IMR-90 (cell line): ENCODE measurements around the gene TPR. TPM values are rescaled to one million over a fixed set of nuclear protein-coding genes. Genes with fewer than 3 reads are reported as not detected.

Experiments used
- ATAC-seq: fragments of 200-7000 bp; cut with Tn5 transposase; 2 replicates; pipeline ENCODE4 v1.9.1; 2020; ENCODE audit warnings: low read depth, mild to moderate bottlenecking, moderate library complexity
- BruUV-seq: library from RNA; stranded (reverse); fragments of 400-500 nt; replicated peaks from 2 replicates; lab custom pipeline; 2021; lab: Mats Ljungman, UMichigan
- CTCF ChIA-PET: fragments of 300-600 bp; formaldehyde crosslinking; extraction: SDS; loops from one replicate; lab custom pipeline; 2021; ENCODE audit warnings: antibody characterized with exemption; lab: Yijun Ruan, JAX
- POLR2A ChIA-PET: fragments of 300-600 bp; sonication (Branson Sonifier 250); formaldehyde crosslinking; loops from one replicate; lab custom pipeline; 2022; ENCODE audit warnings: antibody characterized with exemption; ENCODE audit not compliant: unreplicated experiment; lab: Charles Lee
- DNase-seq: peaks from one replicate; pipeline ENCODE4 v3.0.0; 2013
- H2AFZ ChIP-seq: replicated peaks from 2 replicates; pipeline ENCODE3; 2013; ENCODE audit warnings: low read length, mild to moderate bottlenecking; ENCODE audit not compliant: poor library complexity
- H2AK5ac ChIP-seq: 2 replicates; pipeline ENCODE4 v1.6.1; 2013; ENCODE audit warnings: low read depth, low read length, inconsistent platforms
- H2AK9ac ChIP-seq: replicated peaks from 2 replicates; pipeline ENCODE3; 2013; ENCODE audit warnings: mild to moderate bottlenecking, low read depth, low read length, moderate library complexity; ENCODE audit not compliant: poor library complexity
- H2BK120ac ChIP-seq: 2 replicates; pipeline ENCODE4 v1.6.1; 2013; ENCODE audit warnings: low read depth, low read length, inconsistent platforms
- H2BK15ac ChIP-seq: 3 replicates; pipeline ENCODE4 v1.6.1; 2013; ENCODE audit warnings: low read depth, low read length, inconsistent platforms
- H2BK20ac ChIP-seq: 2 replicates; pipeline ENCODE4 v1.6.1; 2013; ENCODE audit warnings: low read depth, mild to moderate bottlenecking, inconsistent platforms, low read length, moderate library complexity
- H2BK5ac ChIP-seq: 2 replicates; pipeline ENCODE4 v1.6.1; 2013; ENCODE audit warnings: mild to moderate bottlenecking, low read depth, low read length, inconsistent platforms; ENCODE audit not compliant: poor library complexity, severe bottlenecking
- H3K14ac ChIP-seq: replicated peaks from 2 replicates; pipeline ENCODE4 v1.6.1; 2013; ENCODE audit warnings: low read depth, low read length, inconsistent platforms
- H3K18ac ChIP-seq: 2 replicates; pipeline ENCODE4 v1.6.1; 2013; ENCODE audit warnings: low read depth, low read length, control low read depth
- H3K23ac ChIP-seq: 2 replicates; pipeline ENCODE4 v1.6.1; 2013; ENCODE audit warnings: low read depth, low read length, inconsistent platforms
- H3K27ac ChIP-seq: 2 replicates; pipeline ENCODE4 v1.5.1; 2013; ENCODE audit warnings: mild to moderate bottlenecking, control low read depth, low read length; ENCODE audit not compliant: insufficient read depth
- H3K27me3 ChIP-seq: 2 replicates; pipeline ENCODE4 v1.6.1; 2013; ENCODE audit warnings: low read length; ENCODE audit not compliant: control insufficient read depth, insufficient read depth
- H3K36me3 ChIP-seq: 2 replicates; pipeline ENCODE4 v1.6.1; 2013; ENCODE audit warnings: low read length, mixed read lengths; ENCODE audit not compliant: control insufficient read depth, insufficient read depth
- H3K4ac ChIP-seq: 2 replicates; pipeline ENCODE4 v1.6.1; 2013; ENCODE audit warnings: low read depth, low read length, inconsistent platforms
- H3K4me1 ChIP-seq: 2 replicates; pipeline ENCODE4 v1.6.1; 2013; ENCODE audit warnings: low read length, mixed read lengths; ENCODE audit not compliant: control insufficient read depth, insufficient read depth
- H3K4me2 ChIP-seq: 2 replicates; pipeline ENCODE4 v1.6.1; 2013; ENCODE audit warnings: low read depth, mild to moderate bottlenecking, control low read depth, low read length, moderate library complexity
- H3K4me3 ChIP-seq: 2 replicates; pipeline ENCODE4 v1.5.1; 2013; ENCODE audit warnings: low read depth, mild to moderate bottlenecking, control low read depth, low read length, moderate library complexity; ENCODE audit not compliant: insufficient read depth
- H3K56ac ChIP-seq: 2 replicates; pipeline ENCODE4 v1.6.1; 2013; ENCODE audit warnings: low read length, inconsistent platforms; ENCODE audit not compliant: insufficient read depth; ENCODE audit errors: extremely low read depth
- H3K79me1 ChIP-seq, 2 experiments: 2 replicates each; pipeline ENCODE4 v1.6.1; 2013; ENCODE audit warnings: low read length in 2 of 2, inconsistent platforms in 1 of 2, low read depth in 1 of 2
- H3K9ac ChIP-seq: 2 replicates; pipeline ENCODE4 v1.6.1; 2013; ENCODE audit warnings: low read depth, low read length, control low read depth
- H3K9me1 ChIP-seq: 2 replicates; pipeline ENCODE4 v1.6.1; 2013; ENCODE audit warnings: low read length, inconsistent platforms; ENCODE audit not compliant: insufficient read depth
- H3K9me3 ChIP-seq: 2 replicates; pipeline ENCODE4 v1.6.1; 2013; ENCODE audit warnings: low read length; ENCODE audit not compliant: control insufficient read depth, insufficient read depth
- H4K20me1 ChIP-seq: 2 replicates; pipeline ENCODE4 v1.6.1; 2013; ENCODE audit warnings: low read length, inconsistent platforms; ENCODE audit not compliant: insufficient read depth
- H4K5ac ChIP-seq: 2 replicates; pipeline ENCODE4 v1.6.1; 2013; ENCODE audit warnings: mild to moderate bottlenecking, low read depth, low read length, control low read depth
- H4K8ac ChIP-seq, 2 experiments: 2 replicates each; pipeline ENCODE4 v1.6.1; 2013; ENCODE audit warnings: low read depth in 2 of 2, low read length in 2 of 2, control low read depth in 1 of 2, inconsistent platforms in 1 of 2
- H4K91ac ChIP-seq: 2 replicates; pipeline ENCODE4 v1.6.1; 2013; ENCODE audit warnings: low read depth, low read length, inconsistent platforms; ENCODE audit not compliant: insufficient read depth
- BHLHE40 ChIP-seq: fragments of 150-350 bp; IDR thresholded peaks from 2 replicates; pipeline ENCODE4 v1.6.1; 2016; ENCODE audit warnings: mild to moderate bottlenecking, low read depth, low read length
- CEBPB ChIP-seq: IDR thresholded peaks from 2 replicates; pipeline ENCODE4 v1.6.1; 2012; ENCODE audit warnings: low read depth, low read length, improper control_type of control experiment
- MXI1 ChIP-seq: IDR thresholded peaks from 2 replicates; pipeline ENCODE4 v1.6.1; 2012; ENCODE audit warnings: low read depth, mild to moderate bottlenecking, low read length, moderate library complexity, borderline replicate concordance
- RCOR1 ChIP-seq: IDR thresholded peaks from 2 replicates; pipeline ENCODE4 v1.6.1; 2012; ENCODE audit warnings: mild to moderate bottlenecking, low read length, improper control_type of control experiment; ENCODE audit not compliant: insufficient replicate concordance
- WGBS, 2 experiments: methylation state at CpG; one replicate each; pipeline versions ENCODE4 v1.1.5 to v1.1.7; 2013; ENCODE audit warnings: missing lambda C conversion rate in 2 of 2; ENCODE audit not compliant: insufficient read length in 1 of 2; ENCODE audit errors: extremely low coverage in 2 of 2; 5-methylcytosine and 5-hydroxymethylcytosine counted together
- dilution Hi-C: fragments of 300-500 bp; cut with HindIII; formaldehyde crosslinking; loops from one replicate; pipeline ENCODE4 v1.14.3; 2018; ENCODE audit warnings: low sequenced_read_pairs; ENCODE audit not compliant: unreplicated experiment
- in situ Hi-C: fragments of 300-500 bp; cut with MboI; formaldehyde crosslinking; loops from 3 replicates; pipeline ENCODE4 v1.14.3; 2019; ENCODE audit warnings: low sequenced_read_pairs, inconsistent platforms, mixed read lengths
- intact Hi-C: fragments of 100-400 bp; cut with micrococcal nuclease; formaldehyde crosslinking; loops from 2 replicates; pipeline ENCODE4 v1.10.0; 2022
- polyA plus RNA-seq, 3 experiments: library from polyadenylated mRNA; depleted of rRNA; stranded (reverse); fragments of >200 nt; gene quantifications; 2 replicates each; pipeline ENCODE4 v1.2.3, GENCODE V29; 2012; ENCODE audit warnings: low replicate concordance in 1 of 3
- total RNA-seq: library from RNA; depleted of rRNA; stranded (reverse); fragments of >200 nt; gene quantifications from 2 replicates; pipeline ENCODE4 v1.2.3, GENCODE V29; 2012
- TF ChIP-seq, protein P1 (sequence below): fragments of 150-350 bp; IDR thresholded peaks from 2 replicates; pipeline ENCODE4 v1.6.1; 2016; ENCODE audit warnings: low read depth, mild to moderate bottlenecking, low read length, moderate library complexity, borderline replicate concordance
- TF ChIP-seq, protein P2 (sequence below): conservative IDR thresholded peaks from 2 replicates; pipeline ENCODE4 v1.5.1; 2012; ENCODE audit warnings: mild to moderate bottlenecking, low read depth, low read length, improper control_type of control experiment

TPR gene
- total and polyA plus RNA-seq, 2 of the 4 experiments (the other 2 are of a cell fraction): 38.2 to 60.4 TPM

DNA sequence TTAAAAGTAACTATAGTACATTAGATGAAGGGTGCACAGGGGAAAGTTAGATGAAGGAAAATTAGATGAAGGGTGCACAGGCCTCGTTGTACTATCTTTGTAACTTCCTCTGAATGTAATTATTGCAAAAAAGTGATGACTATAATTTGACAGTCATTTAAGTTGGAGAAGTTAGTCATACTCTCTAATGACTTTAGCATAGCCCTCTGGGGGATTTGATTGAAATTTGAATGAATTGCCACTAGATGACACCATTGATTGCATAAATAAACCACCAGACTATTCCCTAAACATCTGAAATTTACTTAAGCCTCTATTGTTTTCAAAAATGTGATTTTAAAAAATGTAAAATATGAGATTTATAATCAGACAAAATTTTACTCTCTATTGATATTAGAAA, 102.6 kb downstream of the TPR start:
- no peaks in the 10 kb centered on the region for H3K4me1 ChIP-seq
- intact Hi-C loops: no loop called here
- no peak overlapping the region for H3K27ac ChIP-seq
- WGBS, 2 experiments: no CpG with 5 or more reads among the region's 1 CpG
- no peak overlapping the region for H4K5ac ChIP-seq
- no peak overlapping the region for H3K56ac ChIP-seq
- dilution Hi-C loops: no loop called here
- H2AFZ ChIP-seq: no peak overlapping the region
- no peak overlapping the region for H2AK9ac ChIP-seq
- no peaks in the 10 kb centered on the region for H3K36me3 ChIP-seq
- H3K4ac ChIP-seq: no peak overlapping the region
- POLR2A ChIA-PET: no interaction called here
- no peak overlapping the region for H2BK15ac ChIP-seq
- CTCF ChIA-PET: no interaction called here
- no peak overlapping the region for H2BK20ac ChIP-seq
- DNase-seq: no peak
- H3K79me1 ChIP-seq: no peaks in the 10 kb centered on the region
- in situ Hi-C loops: no loop called here
- H3K18ac ChIP-seq: no peak overlapping the region
- no peaks in the 10 kb centered on the region for H3K9me1 ChIP-seq
- no TSS peak for BruUV-seq
- no peak overlapping the region for H3K9ac ChIP-seq
- H4K8ac ChIP-seq: no peak overlapping the region
- H3K23ac ChIP-seq: no peak overlapping the region
- TF ChIP-seq, protein P1, sequence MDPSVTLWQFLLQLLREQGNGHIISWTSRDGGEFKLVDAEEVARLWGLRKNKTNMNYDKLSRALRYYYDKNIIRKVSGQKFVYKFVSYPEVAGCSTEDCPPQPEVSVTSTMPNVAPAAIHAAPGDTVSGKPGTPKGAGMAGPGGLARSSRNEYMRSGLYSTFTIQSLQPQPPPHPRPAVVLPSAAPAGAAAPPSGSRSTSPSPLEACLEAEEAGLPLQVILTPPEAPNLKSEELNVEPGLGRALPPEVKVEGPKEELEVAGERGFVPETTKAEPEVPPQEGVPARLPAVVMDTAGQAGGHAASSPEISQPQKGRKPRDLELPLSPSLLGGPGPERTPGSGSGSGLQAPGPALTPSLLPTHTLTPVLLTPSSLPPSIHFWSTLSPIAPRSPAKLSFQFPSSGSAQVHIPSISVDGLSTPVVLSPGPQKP: no peak
- TF ChIP-seq BHLHE40 (no peak), MXI1 (no peak), RCOR1 (no peak), CEBPB (no peak)
- TF ChIP-seq, protein P2, sequence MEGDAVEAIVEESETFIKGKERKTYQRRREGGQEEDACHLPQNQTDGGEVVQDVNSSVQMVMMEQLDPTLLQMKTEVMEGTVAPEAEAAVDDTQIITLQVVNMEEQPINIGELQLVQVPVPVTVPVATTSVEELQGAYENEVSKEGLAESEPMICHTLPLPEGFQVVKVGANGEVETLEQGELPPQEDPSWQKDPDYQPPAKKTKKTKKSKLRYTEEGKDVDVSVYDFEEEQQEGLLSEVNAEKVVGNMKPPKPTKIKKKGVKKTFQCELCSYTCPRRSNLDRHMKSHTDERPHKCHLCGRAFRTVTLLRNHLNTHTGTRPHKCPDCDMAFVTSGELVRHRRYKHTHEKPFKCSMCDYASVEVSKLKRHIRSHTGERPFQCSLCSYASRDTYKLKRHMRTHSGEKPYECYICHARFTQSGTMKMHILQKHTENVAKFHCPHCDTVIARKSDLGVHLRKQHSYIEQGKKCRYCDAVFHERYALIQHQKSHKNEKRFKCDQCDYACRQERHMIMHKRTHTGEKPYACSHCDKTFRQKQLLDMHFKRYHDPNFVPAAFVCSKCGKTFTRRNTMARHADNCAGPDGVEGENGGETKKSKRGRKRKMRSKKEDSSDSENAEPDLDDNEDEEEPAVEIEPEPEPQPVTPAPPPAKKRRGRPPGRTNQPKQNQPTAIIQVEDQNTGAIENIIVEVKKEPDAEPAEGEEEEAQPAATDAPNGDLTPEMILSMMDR: no peak
- no peaks in the 10 kb centered on the region for H3K9me3 ChIP-seq
- no peak for ATAC-seq
- no peak overlapping the region for H3K14ac ChIP-seq
- no peaks in the 10 kb centered on the region for H4K20me1 ChIP-seq
- no peak overlapping the region for H2AK5ac ChIP-seq
- no peak overlapping the region for H3K4me3 ChIP-seq
- no peaks in the 10 kb centered on the region for H3K27me3 ChIP-seq
- no peak overlapping the region for H2BK120ac ChIP-seq
- H2BK5ac ChIP-seq: no peak overlapping the region
- H3K4me2 ChIP-seq: no peak overlapping the region
- no peak overlapping the region for H4K91ac ChIP-seq
